Keratinocyte (primary cell): ENCODE results near the gene TRNAU1AP. TPM values are rescaled to one million over a fixed set of nuclear protein-coding genes. Genes with fewer than 3 reads are reported as not detected.
A peak's percentile ranks its signal among the peaks of the same experiment; 100 is the strongest.

Experiments
- DNase-seq: peaks from one replicate; pipeline ENCODE4 v3.0.0-alpha.2; 2011; ENCODE audit warnings: low read depth, missing footprints, low spot score
- FAIRE-seq: peaks from 2 replicates; lab custom pipeline; 2011; peaks lifted over from hg19 to GRCh38; lab: Jason Lieb, UNC
- H2AFZ ChIP-seq: 2 replicates; pipeline ENCODE4 v1.6.0; 2012; ENCODE audit warnings: low read length, control low read depth, inconsistent platforms; ENCODE audit not compliant: control insufficient read depth
- H3K27ac ChIP-seq: 2 replicates; pipeline ENCODE4 v1.5.1; 2011; ENCODE audit warnings: low read length; ENCODE audit not compliant: control insufficient read depth, insufficient read depth
- H3K27me3 ChIP-seq: 3 replicates; pipeline ENCODE4 v1.6.0; 2011; ENCODE audit warnings: low read length; ENCODE audit not compliant: control insufficient read depth, insufficient read depth; ENCODE audit errors: extremely low read depth
- H3K36me3 ChIP-seq, 2 experiments: 2 replicates in 1 of 2; 3 replicates in 1 of 2; pipeline ENCODE4 v1.5.1; 2011; ENCODE audit warnings: low read length in 2 of 2, mild to moderate bottlenecking in 1 of 2; ENCODE audit not compliant: control insufficient read depth in 2 of 2, insufficient read depth in 2 of 2; ENCODE audit errors: extremely low read depth in 1 of 2
- H3K4me1 ChIP-seq: 3 replicates; pipeline ENCODE4 v1.5.1; 2011; ENCODE audit warnings: low read length; ENCODE audit not compliant: control insufficient read depth, insufficient read depth; ENCODE audit errors: extremely low read depth
- H3K4me2 ChIP-seq: 3 replicates; pipeline ENCODE4 v1.6.0; 2011; ENCODE audit warnings: low read depth, low read length; ENCODE audit not compliant: control insufficient read depth, insufficient read depth; ENCODE audit errors: extremely low read depth
- H3K4me3 ChIP-seq, 3 experiments: fragments of 200-600 bp in 1 of 3; sonication (generic) in 1 of 3; 2 replicates in 2 of 3; 3 replicates in 1 of 3; pipeline ENCODE4 v1.5.1; 2011 to 2016; ENCODE audit warnings: low read length in 3 of 3, mild to moderate bottlenecking in 3 of 3, control low read depth in 2 of 3, inconsistent platforms in 1 of 3, low read depth in 1 of 3, mixed read lengths in 1 of 3, mixed run types in 1 of 3, moderate library complexity in 1 of 3; ENCODE audit not compliant: control insufficient read depth in 2 of 3, insufficient read depth in 2 of 3; ENCODE audit errors: extremely low read depth in 1 of 3
- H3K79me2 ChIP-seq: 2 replicates; pipeline ENCODE4 v1.6.0; 2012; ENCODE audit warnings: low read length; ENCODE audit not compliant: control insufficient read depth, insufficient read depth
- H3K9ac ChIP-seq: 3 replicates; pipeline ENCODE4 v1.6.0; 2011; ENCODE audit warnings: low read length; ENCODE audit not compliant: control insufficient read depth, insufficient read depth; ENCODE audit errors: extremely low read depth
- H3K9me1 ChIP-seq: 3 replicates; pipeline ENCODE4 v1.6.0; 2011; ENCODE audit warnings: low read length; ENCODE audit not compliant: control insufficient read depth, insufficient read depth; ENCODE audit errors: extremely low read depth
- H3K9me3 ChIP-seq: 2 replicates; pipeline ENCODE4 v1.5.1; 2012; ENCODE audit warnings: low read depth, low read length; ENCODE audit not compliant: control insufficient read depth
- H4K20me1 ChIP-seq: 3 replicates; pipeline ENCODE4 v1.6.0; 2011; ENCODE audit warnings: low read length; ENCODE audit not compliant: control insufficient read depth, insufficient read depth; ENCODE audit errors: extremely low read depth
- EZH2 ChIP-seq: IDR thresholded peaks from one replicate; pipeline ENCODE4 v1.6.1; 2012; ENCODE audit warnings: inconsistent platforms, mild to moderate bottlenecking, low read length, moderate library complexity
- dilution Hi-C: fragments of 300-500 bp; cut with MboI; formaldehyde crosslinking; loops from one replicate; pipeline ENCODE4 v1.7.0; 2020; ENCODE audit warnings: low sequenced_read_pairs; ENCODE audit not compliant: extremely low pct_ligation_motif_present
- polyA plus RNA-seq, 5 experiments: library from polyadenylated mRNA; depleted of rRNA in 3 of 5; stranded (reverse) in 3 of 5; stranded (forward) in 1 of 5; unstranded in 1 of 5; fragments of >200 nt; gene quantifications; 1 replicate in 1 of 5; 2 replicates in 3 of 5; 3 replicates in 1 of 5; pipeline versions ENCODE4 v1.2.1 to v1.2.3, GENCODE V29; 2011 to 2012; ENCODE audit warnings: missing spikeins in 2 of 5, low read depth in 1 of 5, low replicate concordance in 1 of 5
- TF ChIP-seq, protein P1 (sequence below), 3 experiments: IDR thresholded peaks in 1 of 3; conservative IDR thresholded peaks in 1 of 3; optimal IDR thresholded peaks in 1 of 3; 2 replicates in 2 of 3; 3 replicates in 1 of 3; pipeline versions ENCODE3 to v1.5.1; 2011; ENCODE audit warnings: low read length in 3 of 3, mild to moderate bottlenecking in 3 of 3, moderate library complexity in 2 of 3, control low read depth in 1 of 3, inconsistent platforms in 1 of 3; ENCODE audit not compliant: insufficient read depth in 2 of 3; ENCODE audit errors: extremely low read depth in 1 of 3

Gene TRNAU1AP
- polyA plus RNA-seq, 1 donor (not counting 4 experiments of a cell fraction or from before 2014, with no cell fraction given) = 43.5 TPM

DNA sequence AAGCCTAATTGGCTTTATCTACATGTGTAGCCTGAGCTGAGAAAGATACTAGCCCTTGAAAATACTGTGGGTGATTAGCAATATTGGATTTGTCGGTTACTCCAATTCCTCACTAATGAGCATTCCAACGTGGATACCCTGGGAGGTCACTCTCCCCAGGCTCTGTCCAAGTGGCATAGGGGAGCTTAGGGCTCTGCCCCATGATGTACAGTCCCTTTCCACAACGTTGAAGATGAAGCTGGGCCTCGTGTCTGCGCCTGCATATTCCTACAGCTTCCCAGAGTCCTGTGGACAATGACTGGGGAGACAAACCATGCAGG lies 44.5 kb upstream of the TRNAU1AP start:
- dilution Hi-C loops = no loop called here
- no peak for TF ChIP-seq EZH2
- TF ChIP-seq, protein P1, sequence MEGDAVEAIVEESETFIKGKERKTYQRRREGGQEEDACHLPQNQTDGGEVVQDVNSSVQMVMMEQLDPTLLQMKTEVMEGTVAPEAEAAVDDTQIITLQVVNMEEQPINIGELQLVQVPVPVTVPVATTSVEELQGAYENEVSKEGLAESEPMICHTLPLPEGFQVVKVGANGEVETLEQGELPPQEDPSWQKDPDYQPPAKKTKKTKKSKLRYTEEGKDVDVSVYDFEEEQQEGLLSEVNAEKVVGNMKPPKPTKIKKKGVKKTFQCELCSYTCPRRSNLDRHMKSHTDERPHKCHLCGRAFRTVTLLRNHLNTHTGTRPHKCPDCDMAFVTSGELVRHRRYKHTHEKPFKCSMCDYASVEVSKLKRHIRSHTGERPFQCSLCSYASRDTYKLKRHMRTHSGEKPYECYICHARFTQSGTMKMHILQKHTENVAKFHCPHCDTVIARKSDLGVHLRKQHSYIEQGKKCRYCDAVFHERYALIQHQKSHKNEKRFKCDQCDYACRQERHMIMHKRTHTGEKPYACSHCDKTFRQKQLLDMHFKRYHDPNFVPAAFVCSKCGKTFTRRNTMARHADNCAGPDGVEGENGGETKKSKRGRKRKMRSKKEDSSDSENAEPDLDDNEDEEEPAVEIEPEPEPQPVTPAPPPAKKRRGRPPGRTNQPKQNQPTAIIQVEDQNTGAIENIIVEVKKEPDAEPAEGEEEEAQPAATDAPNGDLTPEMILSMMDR (optimal IDR thresholded peaks at IDR 0.05 in 1 of 3, IDR thresholded peaks at IDR 0.05 in 1 of 3, conservative IDR thresholded peaks at IDR 0.05 in 1 of 3; ENCODE audit: extremely low read depth in 1 of 3, insufficient read depth in 2 of 3, low read length in 3 of 3) = no peak
- Histone ChIP-seq H3K79me2 (peaks cover 27% of the 10 kb centered on the region), H3K27ac (peak overlapping the region; percentile 86), H3K9me3 (no peaks in the 10 kb centered on the region), H3K4me1 (peaks cover 19% of the 10 kb centered on the region), H3K4me3 (peak overlapping the region; percentile 69 to 87 (median 73)), H3K9me1 (no peaks in the 10 kb centered on the region), H2AFZ (no peak overlapping the region), H3K4me2 (peak overlapping the region; percentile 98), H3K9ac (peak overlapping the region; percentile 98), H4K20me1 (peaks cover 24% of the 10 kb centered on the region), H3K36me3 (peaks cover 30 to 50% of the 10 kb centered on the region in 2 experiments), H3K27me3 (no peaks in the 10 kb centered on the region)
- DNase-seq (no peak), FAIRE-seq (no peak)

DNA sequence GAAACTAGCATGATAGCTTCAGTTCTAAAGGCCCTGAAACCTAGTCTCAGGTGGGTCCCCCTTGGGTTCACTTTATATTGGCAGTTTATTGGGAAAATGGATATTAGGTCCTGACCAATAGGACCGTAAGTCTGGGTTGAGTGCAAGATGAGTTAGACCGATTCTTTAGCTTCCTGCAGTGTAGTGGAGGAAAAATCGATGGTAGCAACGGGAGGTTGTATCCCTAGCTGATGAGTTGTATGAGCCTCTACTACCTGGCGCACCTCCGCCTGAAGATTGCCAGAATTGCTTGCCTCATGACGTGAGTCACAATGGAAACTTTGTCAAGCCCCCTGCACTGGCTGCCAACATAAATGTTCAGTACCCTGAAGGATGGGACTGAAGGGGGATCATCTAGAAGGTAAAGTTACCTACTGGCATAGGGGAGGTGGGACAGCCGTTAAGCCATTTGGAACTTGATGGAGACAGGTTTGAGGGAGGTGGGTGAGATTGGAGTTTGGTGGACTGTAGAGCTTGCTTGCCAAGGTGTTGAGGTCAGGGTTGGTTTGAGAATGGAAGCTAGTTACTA lies 43.1 kb upstream of the TRNAU1AP start:
- Histone ChIP-seq H3K36me3 (peaks cover 32 to 50% of the 10 kb centered on the region in 2 experiments), H3K27me3 (no peaks in the 10 kb centered on the region), H3K4me1 (peaks cover 19% of the 10 kb centered on the region), H3K4me2 (peak overlapping the region; percentile 98), H3K9me3 (no peaks in the 10 kb centered on the region), H3K9ac (peak overlapping the region; percentile 98), H3K4me3 (peak overlapping the region; percentile 0 to 69 (median 23)), H3K27ac (peak overlapping the region; percentile 86), H2AFZ (no peak overlapping the region), H3K9me1 (no peaks in the 10 kb centered on the region), H3K79me2 (peaks cover 27% of the 10 kb centered on the region), H4K20me1 (peaks cover 27% of the 10 kb centered on the region)
- TF ChIP-seq EZH2 = no peak
- TF ChIP-seq, protein P1 (optimal IDR thresholded peaks at IDR 0.05 in 1 of 3, IDR thresholded peaks at IDR 0.05 in 1 of 3, conservative IDR thresholded peaks at IDR 0.05 in 1 of 3; ENCODE audit: extremely low read depth in 1 of 3, insufficient read depth in 2 of 3, low read length in 3 of 3) = no peak
- dilution Hi-C loops = no loop called here
- no peak for DNase-seq
- no peak for FAIRE-seq
